HG03378 (cell line): ENCODE measurements around the gene ACTN2.

Source experiments
- ATAC-seq: cut with Tn5 transposase; IDR thresholded peaks from one replicate; pipeline ENCODE4 v1.9.1; 2021; ENCODE audit warnings: mild to moderate bottlenecking, moderate library complexity; ENCODE audit not compliant: unreplicated experiment

Gene ACTN2

DNA sequence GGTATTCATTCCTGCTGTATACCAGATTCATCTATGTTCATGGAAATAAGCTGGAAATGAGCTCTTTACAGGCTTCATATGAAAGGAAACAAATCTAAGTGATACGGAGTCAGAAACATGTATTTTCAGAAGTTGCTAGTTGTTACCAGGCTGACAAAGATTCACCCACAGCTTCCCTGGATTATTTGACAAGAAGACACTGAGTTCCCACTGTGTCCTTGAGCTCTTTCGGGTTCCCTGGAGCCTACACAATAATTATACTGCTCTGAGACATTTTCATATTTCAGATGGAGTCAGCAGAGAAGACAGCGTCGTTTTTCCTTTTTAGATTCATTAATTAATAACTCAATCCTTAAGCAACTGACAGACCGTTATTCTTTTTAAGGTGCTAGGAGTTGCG lies 79.5 kb downstream of the ACTN2 start:
- no peak for ATAC-seq

GRCh38 chr1:236766506-236766905 lies 80.2 kb downstream of the ACTN2 start:
- no peak for ATAC-seq

GRCh38 chr1:236767276-236767675 lies 81.0 kb downstream of the ACTN2 start:
- no peak for ATAC-seq

- ATAC-seq, result no peak
Observed at GRCh38 chr1:236768601-236769000, 82.3 kb downstream of the ACTN2 start.

DNA sequence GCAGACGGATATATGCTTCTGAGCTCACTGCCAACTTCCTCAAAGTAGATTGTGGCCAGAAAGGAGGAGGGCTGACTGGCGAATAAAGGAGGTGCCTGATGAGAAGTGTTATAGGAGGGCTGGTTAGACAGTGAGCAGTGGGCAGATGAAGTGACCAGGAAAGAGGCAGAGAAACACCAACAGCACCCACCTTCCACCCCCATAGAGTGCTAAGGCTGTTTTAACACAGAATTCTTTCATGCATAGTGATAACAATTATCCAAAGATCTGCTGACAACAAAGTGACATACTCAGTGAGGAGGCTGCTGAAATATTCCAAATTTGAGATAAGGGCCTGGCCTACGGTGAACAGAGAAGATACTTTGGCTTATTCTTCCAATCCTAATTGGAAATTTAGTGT lies 87.6 kb downstream of the ACTN2 start:
- no peak for ATAC-seq

DNA sequence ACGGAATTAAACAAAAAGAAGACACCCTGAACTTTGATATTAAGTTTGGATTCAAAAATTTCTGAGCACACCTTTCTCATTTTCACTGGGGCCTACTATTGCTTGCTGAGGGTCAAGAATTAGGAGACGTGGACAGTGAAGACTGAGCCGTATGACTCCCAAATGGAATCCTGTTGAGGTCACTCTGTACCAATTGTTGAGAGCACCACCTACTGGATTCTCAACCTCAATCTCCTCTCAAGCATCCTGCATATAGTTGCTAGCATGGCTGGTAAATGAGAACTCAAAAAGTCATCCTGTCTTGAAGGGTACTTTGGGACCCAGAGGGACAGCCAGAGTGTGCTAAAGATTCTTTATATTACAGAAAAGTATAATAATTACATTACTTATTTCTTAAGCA lies 88.6 kb downstream of the ACTN2 start:
- no peak for ATAC-seq

GRCh38 chr1:236779312-236779711 lies 93.0 kb downstream of the ACTN2 start:
- ATAC-seq, result no peak

DNA sequence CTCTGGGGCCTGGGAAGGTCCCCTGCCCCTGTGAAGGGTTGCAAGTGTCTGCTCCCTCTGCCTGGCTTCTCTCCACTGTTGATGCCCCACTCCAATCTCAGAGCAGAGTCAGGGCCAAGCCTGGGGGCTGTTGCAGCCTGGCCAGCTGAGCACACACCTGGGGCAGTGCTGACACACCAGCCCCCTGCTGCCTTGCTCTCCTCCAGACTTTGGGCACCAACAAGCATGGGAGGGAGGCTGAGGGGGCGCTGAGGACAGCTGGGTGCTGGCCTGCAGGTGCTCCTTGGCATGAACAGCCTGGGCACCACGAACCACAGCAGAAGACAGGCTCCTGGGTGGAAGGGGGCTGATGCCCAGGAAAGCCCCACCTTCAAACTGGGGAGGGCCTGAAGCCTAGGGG lies 99.2 kb downstream of the ACTN2 start:
- no peak for ATAC-seq

GRCh38 chr1:236786453-236786852 lies 100.2 kb downstream of the ACTN2 start:
- no peak for ATAC-seq

- ATAC-seq, result no peak
Observed at GRCh38 chr1:236794585-236795034, 108.3 kb downstream of the ACTN2 start.

DNA sequence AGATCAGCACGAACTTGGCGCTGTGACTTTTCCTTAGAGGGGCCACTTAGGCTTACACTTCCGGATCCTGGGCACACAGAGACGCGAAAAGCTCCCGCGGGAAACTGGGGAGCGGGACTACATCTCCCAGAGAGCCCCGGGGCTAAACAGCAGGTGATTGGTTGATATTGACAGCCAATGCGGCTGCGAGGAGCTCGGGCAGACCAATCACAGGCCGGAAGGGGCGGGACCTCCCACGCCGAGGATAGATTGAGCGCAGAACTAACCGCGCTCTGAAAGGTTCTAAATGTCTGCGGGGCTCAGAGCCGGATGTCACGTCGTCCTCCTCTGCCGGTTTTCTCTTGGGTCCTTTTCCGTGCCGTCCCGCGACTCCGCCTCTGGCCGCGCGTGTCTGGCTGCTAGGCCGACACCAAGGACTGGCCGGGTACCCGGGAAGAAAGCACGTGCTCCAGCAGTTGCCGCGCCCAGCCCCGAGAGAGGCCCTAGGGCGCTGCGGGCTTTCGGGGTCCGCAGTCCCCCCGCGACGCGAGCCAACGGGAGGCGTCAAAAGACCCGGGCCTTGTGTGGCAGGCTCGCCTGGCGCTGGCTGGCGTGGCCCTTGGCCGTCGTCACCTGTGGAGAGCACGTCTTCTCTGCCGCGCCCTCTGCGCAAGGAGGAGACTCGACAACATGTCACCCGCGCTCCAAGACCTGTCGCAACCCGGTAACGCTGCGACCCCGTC lies 108.9 kb downstream of the ACTN2 start, which contains the start of gene MTR:
TSS of gene MTR (plus strand) at position 258 of the 722 bp plus-strand sequence. CDS start at position 670, 412 bp downstream.
- peak; percentile 99 for ATAC-seq

GRCh38 chr1:236795757-236796667 lies 109.7 kb downstream of the ACTN2 start:
- peak; percentile 28 for ATAC-seq

GRCh38 chr1:236799001-236799400 lies 112.7 kb downstream of the ACTN2 start:
- ATAC-seq, result no peak

DNA sequence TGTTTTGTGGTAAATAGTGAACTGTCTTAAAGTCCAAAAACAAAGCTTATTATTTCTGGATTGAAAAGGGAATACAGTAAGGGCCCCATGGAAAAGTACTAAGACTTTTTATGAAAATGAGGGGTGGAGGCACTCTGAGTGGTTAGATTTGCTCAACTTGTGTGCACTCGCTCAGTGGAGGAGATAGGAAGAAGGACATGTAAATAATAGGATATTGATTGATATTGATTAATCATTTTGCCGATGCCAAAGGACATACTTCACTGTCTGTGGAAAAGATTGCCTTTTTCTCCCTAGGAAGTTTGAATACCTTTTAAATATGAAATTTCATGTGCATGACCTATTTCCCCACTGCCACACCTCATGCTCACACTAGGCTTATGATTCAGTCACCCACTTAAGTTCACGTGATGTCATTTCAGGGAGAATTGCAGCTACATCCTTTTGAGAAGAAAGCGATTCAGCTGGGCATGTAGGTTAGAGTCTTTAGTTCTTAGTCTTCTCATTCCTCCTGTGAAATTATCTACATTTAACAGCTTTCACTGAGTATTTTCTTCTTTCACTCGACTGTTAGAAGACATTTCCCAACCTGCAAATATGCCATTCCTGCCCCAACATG lies 113.8 kb downstream of the ACTN2 start:
- ATAC-seq, result no peak

DNA sequence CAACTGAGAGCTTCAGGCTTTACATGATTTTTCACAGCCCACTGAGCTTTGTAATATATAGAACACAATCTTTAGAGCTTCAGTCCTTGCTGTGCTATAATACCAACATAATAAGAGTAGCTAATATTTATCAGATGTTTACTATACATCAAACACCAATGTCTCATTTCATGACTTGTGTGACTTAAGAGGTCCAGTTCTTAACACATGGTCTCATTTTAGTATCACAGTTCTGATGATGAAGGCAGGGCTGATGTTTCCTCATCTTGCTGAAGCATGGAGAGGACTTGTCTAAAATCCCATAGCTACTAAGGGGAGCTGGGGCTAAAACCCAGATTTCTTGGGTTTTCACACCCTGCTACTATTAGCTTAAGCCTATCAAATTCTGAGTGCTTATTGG lies 114.3 kb downstream of the ACTN2 start:
- ATAC-seq, result no peak

GRCh38 chr1:236802264-236802663 lies 116.0 kb downstream of the ACTN2 start:
- ATAC-seq, result no peak

- ATAC-seq, result no peak
Observed at GRCh38 chr1:236806634-236807033, 120.3 kb downstream of the ACTN2 start.

DNA sequence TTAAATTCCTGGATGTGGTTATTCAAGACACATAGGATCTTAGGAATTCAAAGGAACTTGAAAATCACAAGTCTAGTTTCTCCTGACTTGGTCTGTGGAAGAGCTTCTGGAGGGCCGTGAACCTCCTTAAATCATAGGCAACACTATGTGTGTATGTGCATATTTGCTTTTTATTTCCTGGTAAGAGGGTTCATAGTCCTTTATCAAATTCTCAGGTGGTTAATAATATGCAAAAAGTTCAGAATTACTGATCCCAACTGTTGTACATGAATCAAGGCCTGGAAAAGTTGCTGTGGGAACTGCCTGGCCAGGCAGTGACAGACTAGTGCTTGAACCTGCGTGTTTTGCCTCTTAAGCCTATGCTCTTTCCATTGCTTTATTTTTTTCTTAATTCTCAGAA lies 121.7 kb downstream of the ACTN2 start:
- no peak for ATAC-seq

- ATAC-seq, result no peak
Observed at GRCh38 chr1:236808564-236809130, 122.3 kb downstream of the ACTN2 start.

DNA sequence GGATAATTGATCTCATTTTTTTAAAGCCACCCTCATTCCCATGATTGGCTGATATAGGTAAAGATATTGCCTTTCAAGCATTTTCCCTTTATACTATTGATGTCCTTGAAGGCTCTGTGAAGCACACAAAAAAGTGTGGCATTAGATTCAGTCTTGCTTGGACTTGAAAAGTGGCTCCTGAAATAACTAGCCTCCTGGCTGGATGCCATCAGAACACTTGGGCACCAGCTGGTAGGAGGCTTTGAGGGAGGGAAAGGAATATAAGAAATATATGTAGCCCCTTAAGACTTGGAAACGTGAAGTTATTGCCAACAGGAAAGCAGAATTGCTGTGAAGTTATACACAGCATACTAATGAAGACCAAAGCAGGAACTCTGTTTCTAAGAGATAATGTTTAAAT lies 122.8 kb downstream of the ACTN2 start:
- no peak for ATAC-seq

DNA sequence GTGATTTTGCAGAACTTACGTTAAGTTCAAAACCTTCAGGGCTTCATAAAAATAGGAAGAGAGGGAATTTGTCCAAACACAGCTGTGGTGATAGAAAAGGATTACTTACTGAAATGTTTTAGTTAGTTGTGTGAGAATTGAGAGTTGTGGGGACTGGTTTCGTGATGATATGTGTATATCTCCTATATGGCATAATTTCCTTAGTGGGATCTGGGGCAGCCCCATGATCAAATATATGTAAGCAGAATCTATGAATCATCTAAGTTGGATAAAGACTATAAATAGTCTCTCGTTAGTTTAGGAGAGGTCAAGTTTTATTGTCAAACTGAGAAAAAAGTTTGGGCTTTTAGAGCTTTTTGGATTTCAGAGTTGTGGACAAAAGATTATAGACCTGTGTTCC lies 123.7 kb downstream of the ACTN2 start:
- no peak for ATAC-seq
